Astrocyte (in vitro differentiated cells and primary cell): ENCODE data around the gene TLCD5.

Experiments used
- CTCF ChIP-seq: IDR thresholded peaks from 2 replicates; pipeline ENCODE4 v1.5.1; 2011; ENCODE audit warnings: low read depth, mild to moderate bottlenecking, inconsistent platforms, low read length, moderate library complexity; ENCODE audit not compliant: insufficient read depth
- EZH2 ChIP-seq: IDR thresholded peaks from 2 replicates; pipeline ENCODE4 v1.6.1; 2012; ENCODE audit warnings: mild to moderate bottlenecking, low read length, inconsistent platforms; ENCODE audit not compliant: insufficient read depth

DNA sequence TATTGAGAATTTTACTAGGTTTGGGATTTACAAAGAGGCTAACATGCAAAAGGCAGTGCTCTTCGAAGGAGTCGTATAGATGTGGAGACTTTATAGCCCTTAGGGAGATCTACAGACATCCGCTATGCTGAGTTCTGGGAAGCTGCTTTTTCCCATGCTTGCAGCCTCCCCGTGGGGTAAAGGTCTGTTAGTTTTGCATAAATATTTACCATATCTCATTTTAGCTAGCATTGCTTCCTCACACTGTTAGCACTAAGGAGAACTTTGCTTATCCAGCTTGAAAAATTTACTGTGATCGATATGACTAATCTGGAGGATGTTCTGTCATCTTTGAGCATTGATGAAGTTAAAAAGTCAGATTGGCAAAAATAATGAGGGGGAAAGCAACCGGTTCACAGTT lies 29.7 kb downstream of the TLCD5 start:
- no peak for TF ChIP-seq CTCF
- no peak for TF ChIP-seq EZH2
